Stimulated activated CD8-positive, alpha-beta memory T cell treated with anti-CD3 and anti-CD28 coated beads, Interleukin-15, amount 100 ng/mL, for 24 hours (primary cell): ENCODE data around the gene CRACR2A.

Experiments used
- DNase-seq: peaks from one replicate; pipeline ENCODE4 v3.0.0-alpha.2; 2020; ENCODE audit warnings: low read depth

Gene CRACR2A

DNA sequence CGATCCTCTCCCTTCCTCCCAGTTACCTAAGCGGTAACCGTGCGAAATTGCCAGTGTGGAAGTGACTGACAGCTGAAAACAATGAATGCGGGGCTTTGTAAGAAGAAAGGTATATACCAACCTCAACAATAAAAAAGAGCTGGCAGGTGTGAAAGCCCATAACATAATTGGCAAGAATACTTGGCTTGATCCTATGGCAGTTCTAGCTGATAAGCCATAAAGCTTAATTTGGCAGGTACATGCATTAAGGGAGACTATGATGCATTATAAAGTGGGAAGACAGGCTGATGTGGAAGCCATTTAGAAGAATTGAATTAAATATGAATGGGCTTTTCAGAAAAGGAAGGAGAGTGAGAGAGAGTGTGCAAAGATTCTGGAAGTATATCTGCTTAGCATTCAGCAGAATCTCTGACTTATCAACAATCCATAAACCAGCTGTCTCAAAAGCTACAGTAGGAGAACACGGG, 71.3 kb downstream of the CRACR2A start:
- no peak for DNase-seq

DNA sequence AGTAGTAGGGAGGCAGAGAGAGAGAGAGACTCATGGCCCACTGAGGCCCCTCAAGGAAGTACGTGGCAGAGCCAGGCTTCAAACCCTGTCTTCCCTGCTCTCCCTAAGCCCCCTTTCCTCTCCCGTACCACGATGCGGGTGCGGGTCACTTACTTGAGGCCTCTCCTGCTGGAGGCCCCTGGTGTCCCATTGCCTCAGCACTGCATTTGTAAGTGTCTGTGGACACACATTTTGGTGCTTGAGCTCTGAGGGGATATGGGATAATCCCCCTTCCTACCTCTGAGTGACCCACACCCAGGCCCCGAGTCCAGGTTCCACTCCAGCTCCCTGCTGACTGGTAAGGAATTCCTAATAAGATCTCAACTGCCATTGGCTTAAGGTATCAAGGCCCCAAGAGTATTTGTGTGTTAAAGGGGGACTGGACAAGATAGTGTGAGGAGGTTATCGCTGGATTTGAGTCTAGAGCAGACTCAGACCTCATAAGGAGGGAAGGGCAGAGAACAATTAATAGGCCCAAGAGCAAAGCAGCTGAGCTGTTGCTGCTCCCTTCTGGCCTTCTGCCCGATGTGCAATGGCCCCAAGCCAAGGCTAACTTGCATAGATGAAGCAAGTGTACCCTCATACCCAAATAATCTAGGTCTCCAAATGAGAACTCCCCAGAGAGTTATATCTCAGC, 71.9 kb downstream of the CRACR2A start:
- DNase-seq: no peak

DNA sequence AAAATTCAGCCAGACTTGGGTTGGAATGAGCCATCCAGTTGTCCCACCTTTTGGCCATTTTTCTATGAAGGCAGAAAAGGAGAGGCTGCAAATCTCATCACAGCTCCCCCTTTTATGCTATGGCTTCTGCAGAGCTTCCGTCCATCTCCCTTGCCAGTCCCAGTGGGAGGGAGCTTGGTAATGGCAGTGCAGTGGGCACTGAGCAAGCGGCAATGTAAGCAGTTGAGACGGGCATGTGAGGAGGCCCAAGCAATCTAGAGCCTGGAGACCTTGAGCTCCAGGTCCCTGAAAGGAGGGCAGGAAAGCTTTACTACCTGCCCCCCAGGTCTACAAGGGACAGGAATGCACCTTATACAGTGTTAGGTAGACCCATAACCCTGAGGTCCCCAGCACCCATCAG, 73.1 kb downstream of the CRACR2A start:
- no peak for DNase-seq

DNA sequence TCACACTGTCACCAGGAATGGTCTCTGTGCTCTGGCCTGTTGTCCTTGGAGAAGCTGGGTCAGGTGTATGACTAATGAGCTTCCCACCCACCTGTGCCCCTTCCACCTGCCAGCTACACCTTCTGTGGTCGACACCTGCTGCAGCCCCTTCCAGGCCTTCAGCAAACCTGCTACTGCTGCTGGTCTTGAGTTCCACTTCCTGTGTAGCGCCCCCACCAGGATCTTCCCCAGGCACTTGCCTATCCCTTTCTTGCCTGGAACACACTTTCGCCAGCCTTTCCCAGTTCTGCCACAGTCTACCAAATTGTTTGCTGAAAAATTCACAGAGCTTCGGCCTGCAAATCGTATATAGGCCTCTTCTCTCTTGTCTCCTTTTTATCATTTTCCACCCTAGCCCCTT, 75.3 kb downstream of the CRACR2A start:
- no peak for DNase-seq

DNA sequence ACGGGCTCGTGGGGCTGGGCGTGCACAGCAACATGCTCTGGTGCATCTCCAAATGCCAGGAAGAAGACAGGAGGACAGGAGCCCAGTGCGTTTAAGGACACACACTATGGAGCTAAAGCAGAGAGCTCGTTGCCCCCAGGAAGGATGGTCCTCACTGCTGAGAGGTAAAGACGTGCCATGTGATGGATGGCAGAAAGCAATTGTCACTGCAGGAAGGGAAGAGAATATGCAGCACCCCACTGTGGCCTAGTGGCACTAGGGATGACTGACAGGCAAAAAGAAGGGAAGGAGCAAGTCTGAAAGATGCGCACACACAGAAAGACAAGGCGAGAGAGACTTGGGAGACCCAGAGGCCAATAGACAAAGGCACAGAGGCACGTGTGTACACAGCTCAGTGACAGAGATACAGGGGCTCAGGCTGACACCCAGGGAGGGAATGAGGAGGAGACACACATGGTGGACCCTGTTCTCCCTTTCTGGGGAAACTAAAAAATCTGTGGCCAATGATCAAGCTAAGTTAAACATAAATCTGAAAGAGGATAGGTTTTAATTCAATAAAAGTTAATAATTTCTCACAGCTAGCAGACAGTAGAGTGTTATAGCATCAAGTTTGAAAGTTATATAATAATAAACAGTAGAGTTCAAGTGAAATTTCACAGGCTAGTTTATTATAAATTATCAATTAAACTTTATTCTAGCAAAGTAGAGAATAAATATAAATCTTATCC, 78.8 kb downstream of the CRACR2A start:
- no peak for DNase-seq

DNA sequence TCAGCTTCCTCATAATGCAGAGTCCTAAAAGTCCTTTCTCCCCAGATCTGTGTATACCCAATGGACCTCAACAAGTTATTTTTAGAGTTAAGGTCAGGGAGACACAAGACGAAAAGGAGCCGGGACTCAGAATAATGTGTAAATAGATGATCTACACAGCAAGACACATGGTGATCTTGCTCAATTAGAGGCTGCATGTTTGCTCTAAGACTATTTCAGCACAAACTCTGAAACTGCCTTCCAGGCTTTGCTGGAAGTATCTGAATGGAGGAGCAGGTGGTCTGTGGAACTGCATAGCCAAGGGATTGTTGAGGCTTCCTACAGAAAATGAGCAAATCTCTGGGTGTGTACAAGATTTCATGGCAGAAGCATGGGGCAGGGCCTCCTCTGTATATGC, 80.8 kb downstream of the CRACR2A start:
- DNase-seq: no peak

DNA sequence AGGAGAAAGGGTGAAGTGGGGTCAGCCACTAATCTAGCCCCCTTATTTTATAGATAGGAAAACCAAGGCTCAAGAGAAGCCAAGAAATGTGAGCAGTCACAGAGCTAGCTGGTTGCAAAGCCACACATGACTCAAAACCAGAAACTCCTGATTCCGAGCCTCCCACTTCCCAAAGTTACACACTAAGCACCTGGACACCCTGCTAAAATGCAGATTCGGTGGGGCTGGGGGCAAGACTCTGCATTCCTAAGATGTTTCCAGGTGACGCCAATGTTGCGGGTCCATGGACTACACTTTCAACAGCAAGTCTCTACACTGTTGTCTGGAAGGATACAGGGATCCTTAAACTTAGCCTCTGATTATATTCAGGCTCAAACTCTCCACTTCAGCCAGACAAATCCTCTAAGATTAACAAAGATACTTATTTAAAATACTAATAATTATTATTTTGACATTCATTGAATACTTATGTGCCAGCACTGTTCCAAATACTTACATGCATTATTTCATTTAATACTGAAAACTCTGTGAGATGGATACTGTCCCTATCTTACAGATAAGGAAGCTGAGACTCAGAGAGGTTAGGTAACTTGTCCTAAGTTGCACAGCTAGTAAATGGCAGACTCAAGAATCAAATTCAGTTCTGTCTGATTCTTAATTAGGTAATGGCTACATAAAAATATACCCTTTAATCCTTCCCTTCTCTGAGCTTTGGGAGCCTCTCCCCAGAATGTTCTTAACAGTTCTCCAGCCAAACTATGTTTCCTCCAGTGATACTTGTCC, 81.4 kb downstream of the CRACR2A start:
- DNase-seq: no peak

DNA sequence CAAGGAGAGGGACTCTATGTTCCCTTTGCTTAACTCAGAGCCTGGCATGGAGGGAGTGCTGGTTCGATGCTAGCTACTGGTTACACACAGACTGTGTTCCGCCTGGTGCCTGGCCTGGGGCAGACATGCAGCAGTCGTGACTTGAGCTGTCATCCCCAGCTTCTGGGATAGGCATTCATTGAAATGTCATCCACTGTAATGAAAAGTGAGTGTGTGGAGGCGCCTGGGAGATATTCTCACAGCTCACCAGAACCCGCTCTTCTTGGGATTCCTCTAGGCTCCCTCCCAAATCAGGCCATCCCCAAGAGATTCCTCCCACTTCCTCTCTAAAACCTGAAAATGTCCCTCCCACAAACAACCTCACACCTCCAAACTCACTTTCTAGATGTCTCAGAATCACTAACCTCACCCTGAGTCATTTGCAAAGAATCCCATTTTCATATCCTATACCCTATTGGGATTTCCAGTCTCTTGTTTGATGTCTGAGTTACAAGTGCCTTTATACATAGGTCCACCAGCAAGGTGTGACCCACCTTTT, 82.8 kb downstream of the CRACR2A start:
- DNase-seq: no peak

DNA sequence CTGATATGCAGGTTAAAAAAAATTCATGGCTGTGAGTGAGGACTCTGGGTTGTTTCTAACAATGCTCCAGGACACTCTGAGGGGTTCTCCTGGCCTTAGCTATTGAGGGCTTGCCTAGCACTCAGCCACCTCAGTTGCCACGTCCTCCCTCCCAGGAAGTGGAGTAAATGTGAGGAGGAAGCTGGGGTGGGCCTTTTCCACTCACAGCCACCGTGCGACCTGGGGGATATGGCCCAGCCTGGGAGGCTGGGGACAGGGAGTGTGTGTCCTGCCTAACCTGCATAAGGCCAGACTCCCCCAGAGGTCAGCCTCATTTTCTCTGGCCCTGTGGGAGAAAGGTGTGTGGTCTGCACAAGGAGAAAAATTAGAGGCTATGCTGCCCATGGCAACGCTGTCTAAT, 83.3 kb downstream of the CRACR2A start:
- no peak for DNase-seq

DNA sequence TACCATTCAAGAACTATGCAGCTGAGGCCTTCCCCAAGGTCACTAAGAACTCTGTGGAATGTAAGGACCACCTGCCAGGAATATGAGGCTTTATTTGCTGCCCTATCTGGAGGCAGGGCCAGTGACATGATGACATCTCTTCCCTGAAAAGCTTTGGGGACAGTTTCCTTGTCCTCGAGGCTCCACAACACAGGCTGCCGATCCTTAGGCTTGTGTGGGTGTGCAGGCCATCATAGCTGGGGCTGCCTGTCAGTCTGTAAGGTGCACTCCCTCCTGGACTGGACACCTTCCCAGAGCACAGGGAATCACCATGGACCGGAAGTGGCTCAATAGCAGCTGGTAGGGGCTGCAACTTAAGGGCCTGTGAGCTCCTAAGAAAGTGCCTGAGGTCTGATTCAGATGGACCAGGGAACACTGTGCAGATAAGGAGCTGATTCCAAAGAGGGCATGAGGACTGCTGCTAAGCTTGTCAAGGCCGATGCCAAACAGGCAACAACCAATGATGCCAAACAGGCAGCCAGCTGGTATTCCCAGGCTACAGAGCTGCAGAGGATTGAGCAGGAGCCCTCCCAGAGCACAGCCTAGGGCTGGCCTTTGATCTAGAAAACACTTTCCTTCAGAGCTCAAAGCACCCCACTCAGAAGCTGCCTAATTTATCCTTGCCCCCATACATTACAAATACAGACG, 84.3 kb downstream of the CRACR2A start:
- DNase-seq: no peak

DNA sequence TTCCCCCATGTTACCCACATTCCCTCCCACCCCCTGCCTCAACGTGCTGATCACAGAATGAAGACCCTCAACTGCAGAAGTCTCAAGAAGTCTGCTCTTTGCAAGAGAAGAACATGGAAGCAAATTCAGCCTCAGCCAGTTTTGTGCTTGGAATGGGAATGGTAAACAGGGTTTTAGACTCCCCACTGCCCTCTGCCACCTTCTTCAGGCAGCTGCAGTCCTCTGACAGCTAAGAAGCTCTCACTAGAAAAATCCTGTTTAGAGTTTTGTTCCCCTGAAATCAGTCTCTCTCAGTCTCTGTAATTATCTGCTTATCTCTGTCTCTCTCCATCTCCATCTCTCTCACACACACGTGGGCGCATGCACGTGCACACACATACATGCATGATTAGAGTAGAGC, 85.4 kb downstream of the CRACR2A start:
- DNase-seq: no peak

DNA sequence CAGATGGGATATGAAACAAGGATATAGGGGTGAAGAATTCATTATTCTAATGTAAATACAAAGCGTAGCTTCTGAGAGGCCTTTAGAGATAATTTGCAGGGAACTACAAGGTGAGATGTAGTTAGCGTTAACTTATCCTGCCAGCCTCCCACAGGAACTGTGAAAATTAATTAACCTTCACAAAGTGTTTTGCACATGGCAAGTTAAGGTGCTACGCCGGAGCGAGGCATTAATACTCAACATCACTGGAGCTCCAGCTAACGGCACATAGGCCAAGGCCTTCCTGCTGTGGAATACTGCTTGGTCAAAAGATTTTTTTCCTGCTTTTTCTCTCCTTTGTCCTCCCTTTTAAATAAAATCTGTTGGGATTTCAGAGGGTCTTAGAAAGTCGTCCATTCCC, 86.5 kb downstream of the CRACR2A start:
- no peak for DNase-seq

DNA sequence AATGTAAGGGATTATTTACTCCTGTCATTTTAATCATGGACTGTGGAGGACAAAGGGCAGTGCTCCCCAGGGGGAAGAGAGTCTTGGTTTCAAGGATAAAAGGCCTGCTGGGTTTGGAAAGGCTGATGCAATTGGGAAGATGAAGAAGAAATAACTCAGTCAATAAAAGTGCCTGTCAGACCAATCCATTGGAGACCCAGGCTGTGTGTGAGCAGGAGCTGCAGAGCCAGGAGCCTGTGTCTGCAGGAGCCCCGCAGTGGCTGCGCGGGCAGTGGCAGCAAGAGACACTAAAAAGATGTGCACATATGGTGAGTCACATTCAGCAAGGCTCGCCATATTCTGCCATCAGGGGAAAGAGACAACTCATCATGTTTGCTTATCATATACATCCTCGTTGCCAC, 90.4 kb downstream of the CRACR2A start:
- no peak for DNase-seq

DNA sequence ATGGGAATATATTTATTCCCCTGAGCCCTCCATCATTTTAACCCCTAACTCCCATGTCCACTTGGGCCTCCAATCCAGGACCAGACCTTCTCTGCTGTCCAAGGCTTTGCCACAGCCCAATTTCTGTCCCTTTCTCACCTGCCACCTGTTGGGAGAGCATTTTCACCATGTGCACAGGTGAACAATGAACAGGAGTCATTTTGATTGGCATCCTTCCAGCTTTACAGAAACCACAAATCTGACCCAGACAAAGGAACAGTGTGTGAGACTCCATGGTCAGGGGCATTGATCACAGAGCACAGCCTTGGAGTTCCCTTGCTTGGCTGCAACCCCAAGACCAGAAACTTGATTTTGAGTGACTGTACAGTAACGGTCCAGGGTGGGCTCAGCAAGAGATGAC, 91.9 kb downstream of the CRACR2A start:
- no peak for DNase-seq

DNA sequence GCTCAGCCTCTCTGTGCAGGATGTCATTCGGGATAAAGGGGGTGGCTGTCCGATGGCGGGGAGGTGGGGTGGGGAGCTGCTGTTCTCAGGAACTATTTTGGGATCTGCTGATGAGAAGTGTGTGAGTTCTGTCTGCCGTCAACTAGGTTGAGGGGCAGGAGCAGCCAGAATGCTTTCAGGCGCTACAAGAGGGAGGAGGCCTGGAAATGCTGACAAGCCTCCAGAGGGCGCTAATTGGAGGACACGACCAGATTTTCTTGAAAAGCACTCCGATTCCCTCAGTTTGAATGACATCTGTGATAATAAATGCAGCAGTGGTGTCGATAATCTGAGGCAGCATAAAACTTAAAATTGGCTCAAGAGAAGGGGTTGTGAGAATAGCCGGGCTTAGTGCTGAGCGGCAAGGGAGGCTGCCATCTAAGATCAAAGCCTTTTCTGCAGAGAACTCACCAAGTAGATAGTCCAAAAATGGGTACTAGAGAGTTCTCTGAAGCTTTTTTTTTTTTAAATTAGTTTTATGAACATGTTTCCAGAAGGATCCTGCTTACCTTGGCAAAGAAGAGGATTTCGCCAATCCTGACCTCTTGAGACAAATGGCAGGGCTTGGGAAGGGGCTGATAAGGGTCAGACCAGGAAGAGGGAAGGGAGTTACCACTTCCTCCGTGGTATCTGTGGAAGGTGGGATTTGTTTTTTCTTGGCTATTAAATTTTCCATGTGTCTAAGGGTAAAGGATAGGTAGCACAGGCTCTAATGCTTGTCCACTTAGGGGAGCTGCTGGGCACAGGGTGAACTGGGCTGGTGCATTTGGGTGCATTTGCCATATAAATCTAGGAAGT, 94.4 kb downstream of the CRACR2A start:
- DNase-seq: no peak

DNA sequence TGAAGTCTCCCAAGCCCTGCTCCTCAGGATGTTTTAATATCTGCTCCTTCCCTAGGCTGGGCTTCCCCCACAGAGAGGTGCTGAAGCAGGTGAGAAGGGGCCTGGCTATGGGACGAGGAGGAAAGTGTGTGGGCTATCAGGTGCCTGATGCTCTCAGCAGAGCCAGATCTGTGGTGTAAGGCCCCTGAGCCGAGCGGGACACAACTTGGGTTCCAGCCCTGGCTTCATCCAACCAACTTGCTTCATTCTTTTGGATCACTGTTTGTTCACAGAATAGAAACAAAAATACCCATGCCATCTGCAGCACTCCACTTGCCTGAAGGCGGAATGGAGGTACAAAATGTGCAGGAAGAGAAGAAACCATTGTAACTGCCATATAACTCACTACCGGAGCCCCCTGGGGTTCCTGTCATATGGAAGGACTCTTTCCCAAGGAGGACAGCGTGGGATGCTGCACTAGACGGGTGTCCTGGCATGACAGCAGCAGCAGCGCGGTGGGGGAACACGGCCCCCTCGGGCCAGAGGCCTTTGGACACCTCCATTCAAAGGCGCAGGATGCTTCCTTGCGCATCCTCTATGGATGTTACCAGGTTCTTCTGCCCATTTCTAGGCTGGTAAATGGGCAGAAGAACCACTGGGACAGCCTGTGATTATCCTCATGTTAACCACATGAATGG, 95.8 kb downstream of the CRACR2A start:
- DNase-seq: no peak

DNA sequence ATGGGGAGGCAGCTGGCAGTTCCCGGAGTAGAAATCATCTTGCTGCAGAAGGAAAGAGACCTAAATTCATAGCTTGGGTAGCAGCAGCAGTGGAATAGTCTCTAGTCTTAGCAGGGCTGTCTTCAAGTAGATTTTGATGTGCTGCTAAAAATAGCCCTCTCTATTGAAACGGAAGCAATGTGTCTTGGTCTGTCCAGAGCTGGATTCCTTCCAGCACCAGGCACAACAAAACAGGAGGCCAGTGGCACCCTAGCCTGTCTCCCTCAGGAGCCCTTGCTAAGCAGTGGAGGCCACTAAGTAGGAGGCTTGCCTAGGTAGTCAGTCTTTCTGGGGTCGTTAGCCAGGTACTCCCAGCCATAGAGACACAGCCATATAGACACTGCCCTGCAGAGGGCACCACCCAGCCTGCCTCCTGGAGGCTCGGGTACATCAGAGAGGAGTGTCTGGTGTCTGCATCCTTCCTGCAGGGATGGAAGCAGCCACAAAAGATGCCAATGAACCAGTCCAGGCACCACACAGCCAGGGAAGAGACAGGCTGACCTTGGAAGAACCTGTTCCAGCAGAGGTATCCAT, 97.5 kb downstream of the CRACR2A start:
- DNase-seq: no peak

DNA sequence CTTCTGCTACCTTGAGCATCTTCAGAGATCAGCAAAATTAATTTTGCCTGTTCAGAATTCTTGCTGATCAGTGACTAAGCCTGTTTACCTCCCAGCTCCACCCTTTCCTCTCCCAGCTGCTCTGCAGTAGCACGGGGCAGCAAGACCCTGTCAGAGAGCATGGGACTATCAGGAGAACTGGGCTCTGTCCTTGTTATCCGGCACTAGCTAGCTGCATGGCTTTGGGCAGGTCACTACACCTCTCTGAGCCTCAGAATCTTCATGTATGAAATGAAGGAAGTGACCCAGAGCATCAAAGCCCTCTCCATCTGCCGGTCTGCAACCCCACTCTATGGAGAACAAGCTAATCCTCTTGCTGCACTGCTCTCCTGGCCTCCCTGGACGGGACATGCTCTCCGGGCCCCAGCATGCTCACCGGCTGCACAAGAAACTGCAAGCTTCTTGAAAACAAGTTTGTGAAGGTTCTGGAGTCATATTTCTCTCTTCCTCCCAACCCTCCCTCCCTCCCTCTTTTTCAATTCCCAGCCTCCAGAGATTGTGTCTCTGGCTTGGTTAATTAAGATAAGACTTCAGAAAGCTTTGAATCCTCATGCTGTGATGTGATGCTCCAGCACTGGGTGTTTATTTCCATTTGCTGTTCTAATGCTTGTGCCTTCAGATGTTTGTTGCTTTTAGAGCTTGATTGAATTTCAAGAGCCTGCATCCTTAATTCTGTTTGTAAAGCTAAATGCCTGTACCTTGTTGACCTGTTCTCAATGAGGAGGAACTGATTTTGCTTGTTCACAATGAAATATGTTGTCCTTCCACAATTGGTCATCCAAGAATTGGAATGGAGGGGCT, 101.1 kb downstream of the CRACR2A start:
- DNase-seq: no peak

DNA sequence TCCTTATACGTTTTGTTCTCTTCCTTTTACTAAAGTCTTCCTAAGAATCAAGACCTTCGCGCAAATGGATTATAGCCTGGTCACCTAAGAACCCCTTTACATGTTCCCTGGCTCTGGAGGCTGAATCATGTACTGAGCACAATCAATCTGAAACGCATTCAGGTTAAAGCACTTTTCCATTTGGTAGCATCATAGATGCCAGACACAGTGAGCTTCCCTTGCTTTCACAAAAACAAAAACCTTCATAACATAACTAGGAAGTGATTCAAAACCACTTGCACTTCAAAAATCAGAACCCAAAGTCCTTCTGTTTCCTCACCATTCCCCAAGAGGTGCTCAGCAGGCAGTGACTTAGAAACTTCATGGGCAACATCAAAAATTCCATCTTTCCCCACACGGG, 105.4 kb downstream of the CRACR2A start:
- no peak for DNase-seq
